Measurements from ENCODE around the gene LRRN3. TPM values are rescaled to one million over a fixed set of nuclear protein-coding genes. Genes with fewer than 3 reads are reported as not detected.

Gene LRRN3
- total and polyA plus RNA-seq, 2 of the 4 experiments (the other 2 are of a cell fraction), result 6.9 to 15.2 TPM

- Histone ChIP-seq H4K8ac (ENCODE audit: low read depth in 2 of 2, low read length in 2 of 2) (no peak overlapping the region), H3K9ac (ENCODE audit: low read depth, low read length) (no peak overlapping the region), H3K36me3 (ENCODE audit: control insufficient read depth, insufficient read depth, low read length) (no peaks in the 10 kb centered on the region), H4K20me1 (ENCODE audit: insufficient read depth, low read length) (no peaks in the 10 kb centered on the region), H4K5ac (ENCODE audit: low read depth, low read length) (no peak overlapping the region), H2BK120ac (ENCODE audit: low read depth, low read length) (no peak overlapping the region), H3K14ac (replicated peaks; ENCODE audit: low read depth, low read length) (no peak overlapping the region), H3K79me1 (ENCODE audit: low read depth in 1 of 2, low read length in 2 of 2) (0 out of 4 replicates have a peak, but pooled peaks cover 0 to 6% of the 10 kb centered on the region in 2 experiments), H3K27me3 (ENCODE audit: control insufficient read depth, insufficient read depth, low read length) (no peaks in the 10 kb centered on the region), H3K4me2 (ENCODE audit: low read depth, low read length) (no peak overlapping the region), H3K4me3 (ENCODE audit: insufficient read depth, low read depth, low read length) (no peak overlapping the region), H3K4ac (ENCODE audit: low read depth, low read length) (no peak overlapping the region), H2AK9ac (replicated peaks; ENCODE audit: low read depth, low read length, poor library complexity) (no peak overlapping the region), H2AK5ac (ENCODE audit: low read depth, low read length) (no peak overlapping the region), H4K91ac (ENCODE audit: insufficient read depth, low read depth, low read length) (no peak overlapping the region), H3K56ac (ENCODE audit: extremely low read depth, insufficient read depth, low read length) (no peak overlapping the region), H2BK15ac (ENCODE audit: low read depth, low read length) (no peak overlapping the region), H2BK5ac (ENCODE audit: low read depth, low read length, poor library complexity, severe bottlenecking) (no peak overlapping the region), H3K9me1 (ENCODE audit: insufficient read depth, low read length) (peaks cover 4% of the 10 kb centered on the region; the same call in 1 of the 2 replicates), H3K4me1 (ENCODE audit: control insufficient read depth, insufficient read depth, low read length) (no peaks in the 10 kb centered on the region; the same call in 1 of the 2 replicates), H3K23ac (ENCODE audit: low read depth, low read length) (no peak overlapping the region), H2AFZ (replicated peaks; ENCODE audit: low read length, poor library complexity) (no peak overlapping the region), H3K18ac (ENCODE audit: low read depth, low read length) (no peak overlapping the region; the same call in 1 of the 2 replicates), H3K9me3 (ENCODE audit: control insufficient read depth, insufficient read depth, low read length) (no peaks in the 10 kb centered on the region), H2BK20ac (ENCODE audit: low read depth, low read length) (no peak overlapping the region), H3K27ac (ENCODE audit: insufficient read depth, low read length) (no peak overlapping the region)
- DNase-seq (no peak), ATAC-seq (ENCODE audit: low read depth) (no peak)
- in situ Hi-C loops (cut with MboI; ENCODE audit: low sequenced_read_pairs), result no loop called here
- no TSS peak for BruUV-seq (replicated peaks)
- WGBS, 2 experiments (ENCODE audit: extremely low coverage in 2 of 2, insufficient read length in 1 of 2), result no CpG with 5 or more reads among the region's 2 CpGs
- TF ChIP-seq, protein P1, sequence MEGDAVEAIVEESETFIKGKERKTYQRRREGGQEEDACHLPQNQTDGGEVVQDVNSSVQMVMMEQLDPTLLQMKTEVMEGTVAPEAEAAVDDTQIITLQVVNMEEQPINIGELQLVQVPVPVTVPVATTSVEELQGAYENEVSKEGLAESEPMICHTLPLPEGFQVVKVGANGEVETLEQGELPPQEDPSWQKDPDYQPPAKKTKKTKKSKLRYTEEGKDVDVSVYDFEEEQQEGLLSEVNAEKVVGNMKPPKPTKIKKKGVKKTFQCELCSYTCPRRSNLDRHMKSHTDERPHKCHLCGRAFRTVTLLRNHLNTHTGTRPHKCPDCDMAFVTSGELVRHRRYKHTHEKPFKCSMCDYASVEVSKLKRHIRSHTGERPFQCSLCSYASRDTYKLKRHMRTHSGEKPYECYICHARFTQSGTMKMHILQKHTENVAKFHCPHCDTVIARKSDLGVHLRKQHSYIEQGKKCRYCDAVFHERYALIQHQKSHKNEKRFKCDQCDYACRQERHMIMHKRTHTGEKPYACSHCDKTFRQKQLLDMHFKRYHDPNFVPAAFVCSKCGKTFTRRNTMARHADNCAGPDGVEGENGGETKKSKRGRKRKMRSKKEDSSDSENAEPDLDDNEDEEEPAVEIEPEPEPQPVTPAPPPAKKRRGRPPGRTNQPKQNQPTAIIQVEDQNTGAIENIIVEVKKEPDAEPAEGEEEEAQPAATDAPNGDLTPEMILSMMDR (conservative IDR thresholded peaks at IDR 0.05; ENCODE audit: low read depth, low read length), result no peak
- no peak for TF ChIP-seq MAZ (IDR thresholded peaks at IDR 0.05; ENCODE audit: borderline replicate concordance, low read depth, low read length)
- no peak for TF ChIP-seq NFE2L2 (IDR thresholded peaks at IDR 0.05; ENCODE audit: low read depth, low read length)
- no peak for TF ChIP-seq MXI1 (IDR thresholded peaks at IDR 0.05; ENCODE audit: borderline replicate concordance, low read depth, low read length)
- TF ChIP-seq RAD21 (IDR thresholded peaks at IDR 0.05; ENCODE audit: low read length), result no peak
- TF ChIP-seq RFX5 (IDR thresholded peaks at IDR 0.05; ENCODE audit: low read depth, low read length), result no peak
- no peak for TF ChIP-seq CHD1 (IDR thresholded peaks at IDR 0.05; ENCODE audit: low read depth, low read length)
- no peak for TF ChIP-seq FOS (IDR thresholded peaks at IDR 0.05; ENCODE audit: low read depth, low read length)
- ChIA-PET POLR2A (ENCODE audit: unreplicated experiment) (no interaction called here), CTCF (no interaction called here)
- dilution Hi-C loops (cut with HindIII; ENCODE audit: low sequenced_read_pairs, unreplicated experiment), result no loop called here
- intact Hi-C loops (cut with micrococcal nuclease), result no loop called here
Measured at GRCh38 chr7:111115966-111116365, 25.0 kb downstream of the LRRN3 start.
